22Rv1 (cell line): ENCODE results near the gene SMIM15.

ENCODE experiments used
- H3K27ac ChIP-seq: fragments of 450-650 bp; 2 replicates; pipeline ENCODE4 v1.5.1; 2017
- ZFX ChIP-seq: fragments of 450-650 bp; IDR thresholded peaks from 2 replicates; pipeline ENCODE4 v1.6.1; 2017; ENCODE audit warnings: antibody characterized with exemption, borderline replicate concordance
- TF ChIP-seq, protein P1 (sequence below): fragments of 450-650 bp; IDR thresholded peaks from 2 replicates; pipeline ENCODE4 v1.5.1; 2017; ENCODE audit warnings: mild to moderate bottlenecking

SMIM15 gene

DNA sequence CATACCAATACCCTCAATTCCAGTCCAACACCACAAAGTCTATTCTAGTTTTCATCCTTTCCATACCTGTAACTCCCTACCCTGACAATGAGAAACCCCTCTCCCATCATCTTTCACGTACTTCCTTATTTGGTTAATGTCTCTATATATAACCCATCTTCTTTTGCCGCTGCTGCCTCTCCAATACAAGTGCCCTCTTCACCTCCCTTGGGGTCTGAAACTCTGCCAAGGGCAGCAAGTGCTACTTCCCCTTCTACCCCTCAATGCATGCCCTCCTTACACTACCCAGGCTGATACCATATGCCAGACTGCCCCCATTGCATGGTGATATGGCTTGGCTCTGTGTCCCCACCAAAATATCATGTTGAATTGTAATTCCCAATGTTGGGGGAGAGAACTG lies 24.4 kb upstream of the SMIM15 start:
- TF ChIP-seq ZFX = no peak
- TF ChIP-seq, protein P1, sequence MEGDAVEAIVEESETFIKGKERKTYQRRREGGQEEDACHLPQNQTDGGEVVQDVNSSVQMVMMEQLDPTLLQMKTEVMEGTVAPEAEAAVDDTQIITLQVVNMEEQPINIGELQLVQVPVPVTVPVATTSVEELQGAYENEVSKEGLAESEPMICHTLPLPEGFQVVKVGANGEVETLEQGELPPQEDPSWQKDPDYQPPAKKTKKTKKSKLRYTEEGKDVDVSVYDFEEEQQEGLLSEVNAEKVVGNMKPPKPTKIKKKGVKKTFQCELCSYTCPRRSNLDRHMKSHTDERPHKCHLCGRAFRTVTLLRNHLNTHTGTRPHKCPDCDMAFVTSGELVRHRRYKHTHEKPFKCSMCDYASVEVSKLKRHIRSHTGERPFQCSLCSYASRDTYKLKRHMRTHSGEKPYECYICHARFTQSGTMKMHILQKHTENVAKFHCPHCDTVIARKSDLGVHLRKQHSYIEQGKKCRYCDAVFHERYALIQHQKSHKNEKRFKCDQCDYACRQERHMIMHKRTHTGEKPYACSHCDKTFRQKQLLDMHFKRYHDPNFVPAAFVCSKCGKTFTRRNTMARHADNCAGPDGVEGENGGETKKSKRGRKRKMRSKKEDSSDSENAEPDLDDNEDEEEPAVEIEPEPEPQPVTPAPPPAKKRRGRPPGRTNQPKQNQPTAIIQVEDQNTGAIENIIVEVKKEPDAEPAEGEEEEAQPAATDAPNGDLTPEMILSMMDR = no peak
- no peak overlapping the region for H3K27ac ChIP-seq

DNA sequence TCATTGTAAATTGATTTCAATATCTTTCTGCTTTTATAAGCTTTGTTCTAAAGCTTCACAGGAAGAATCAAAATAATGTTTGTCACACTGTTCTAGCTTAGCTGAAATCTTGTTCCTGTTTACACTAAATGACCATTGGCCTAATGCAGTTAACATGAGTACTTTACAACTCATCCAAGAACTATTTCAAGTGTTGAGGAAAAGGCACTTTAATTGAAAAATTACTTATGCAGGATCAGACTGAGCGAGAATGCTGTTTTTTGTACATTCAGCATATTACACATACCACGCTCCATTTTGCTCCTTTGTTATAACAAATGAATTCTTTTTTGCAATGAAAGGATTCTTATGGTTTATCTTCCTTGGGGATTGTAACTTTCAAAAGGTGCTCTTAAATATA lies 22.4 kb upstream of the SMIM15 start:
- no peak overlapping the region for H3K27ac ChIP-seq
- TF ChIP-seq ZFX = no peak
- TF ChIP-seq, protein P1 = no peak

DNA sequence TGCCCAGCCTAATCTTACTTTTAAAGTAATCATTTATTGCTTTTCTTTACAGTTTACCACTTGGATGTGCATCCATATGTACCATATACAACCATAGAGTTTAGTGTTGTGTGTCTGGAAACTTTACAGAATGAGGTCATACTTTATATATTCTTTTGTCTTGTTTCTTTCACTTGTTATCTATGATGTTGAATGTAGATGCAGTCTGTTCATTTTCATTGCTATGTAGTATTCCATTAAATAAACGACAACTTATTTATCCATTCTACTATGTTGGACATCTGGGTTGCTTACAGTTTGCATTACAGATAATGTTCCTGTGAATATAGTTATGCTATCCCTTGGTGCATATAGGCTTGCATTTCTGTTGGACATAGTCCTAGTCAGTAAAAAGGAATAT lies 21.3 kb upstream of the SMIM15 start:
- no peak for TF ChIP-seq ZFX
- TF ChIP-seq, protein P1 = no peak
- no peak overlapping the region for H3K27ac ChIP-seq

DNA sequence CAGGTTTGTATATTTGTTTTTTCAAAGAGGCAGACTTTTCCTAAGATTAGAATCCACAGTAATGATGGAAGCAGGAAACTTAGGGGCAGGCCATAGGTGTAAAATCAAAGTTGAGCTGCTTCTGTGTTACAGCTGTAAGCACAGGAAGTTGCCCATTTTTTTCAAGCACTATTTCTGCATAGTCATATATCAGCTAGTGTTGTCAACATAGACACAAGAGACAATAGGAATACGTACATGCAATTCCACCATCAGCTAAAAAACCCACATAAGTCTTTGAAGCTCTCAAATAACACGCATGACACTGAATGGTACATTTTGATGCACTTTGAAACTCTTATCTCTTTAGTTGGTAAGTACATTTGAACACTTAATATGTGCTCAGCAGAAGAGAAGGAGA lies 20.2 kb upstream of the SMIM15 start:
- no peak overlapping the region for H3K27ac ChIP-seq
- TF ChIP-seq ZFX = no peak
- TF ChIP-seq, protein P1 = no peak

DNA sequence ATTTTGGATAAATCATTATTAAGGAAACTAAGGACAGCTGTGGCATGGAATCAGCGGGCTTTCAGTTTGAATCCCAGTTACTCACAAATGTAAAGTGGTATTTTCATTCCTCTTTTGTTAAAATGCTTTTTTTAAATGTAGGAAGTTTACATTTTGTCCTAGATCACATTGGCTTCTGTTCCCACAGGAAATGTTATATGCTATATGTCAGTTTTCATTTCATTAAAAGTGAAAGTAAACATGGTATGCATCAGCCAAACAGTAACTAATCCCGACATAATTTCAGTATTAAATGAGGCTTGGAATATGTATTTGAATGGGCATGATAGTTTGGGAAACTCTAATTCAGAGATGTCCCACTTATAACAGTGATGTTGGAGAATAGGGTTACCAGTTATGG lies 18.6 kb upstream of the SMIM15 start:
- H3K27ac ChIP-seq = no peak overlapping the region
- no peak for TF ChIP-seq ZFX
- TF ChIP-seq, protein P1 = no peak

DNA sequence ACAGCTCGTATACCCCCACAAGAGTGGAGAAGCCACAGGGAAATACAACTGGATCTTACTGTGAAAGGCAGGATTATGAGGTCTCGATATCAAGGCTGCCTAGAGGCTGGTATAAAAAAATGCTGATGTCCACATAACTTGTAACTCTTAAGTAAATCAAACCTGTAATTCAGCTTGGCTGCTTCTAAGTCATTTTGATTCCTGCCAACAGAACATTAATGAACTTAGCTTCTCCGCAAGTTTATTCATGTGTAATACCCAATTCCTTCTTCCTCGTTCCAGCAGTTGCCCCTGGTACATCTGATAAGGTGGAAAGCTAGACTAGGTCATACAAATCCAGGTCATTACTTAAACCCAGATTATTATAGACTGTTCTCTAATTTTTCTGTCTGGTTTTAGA lies 16.4 kb upstream of the SMIM15 start:
- TF ChIP-seq ZFX = no peak
- no peak overlapping the region for H3K27ac ChIP-seq

DNA sequence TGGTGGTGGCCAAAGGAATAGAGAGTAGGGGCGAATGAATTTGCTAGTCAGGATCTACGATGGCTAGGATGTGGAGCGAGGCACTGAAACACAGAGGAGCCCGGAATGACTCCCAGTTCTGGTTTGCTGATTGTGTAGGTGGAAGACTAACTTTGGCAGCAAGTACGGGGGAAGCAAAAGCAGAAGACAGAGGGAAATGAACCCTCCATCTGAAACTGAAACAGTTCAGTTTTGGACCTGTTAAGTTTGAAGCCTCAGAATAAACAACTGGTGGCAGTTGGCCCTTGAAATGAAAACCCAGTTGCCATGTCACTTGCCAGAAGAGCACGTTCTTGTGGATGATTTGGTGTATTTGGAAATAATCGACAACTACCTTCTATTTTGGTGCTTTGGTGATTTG lies 15.4 kb upstream of the SMIM15 start:
- no peak for TF ChIP-seq ZFX
- TF ChIP-seq, protein P1 = no peak
- no peak overlapping the region for H3K27ac ChIP-seq

DNA sequence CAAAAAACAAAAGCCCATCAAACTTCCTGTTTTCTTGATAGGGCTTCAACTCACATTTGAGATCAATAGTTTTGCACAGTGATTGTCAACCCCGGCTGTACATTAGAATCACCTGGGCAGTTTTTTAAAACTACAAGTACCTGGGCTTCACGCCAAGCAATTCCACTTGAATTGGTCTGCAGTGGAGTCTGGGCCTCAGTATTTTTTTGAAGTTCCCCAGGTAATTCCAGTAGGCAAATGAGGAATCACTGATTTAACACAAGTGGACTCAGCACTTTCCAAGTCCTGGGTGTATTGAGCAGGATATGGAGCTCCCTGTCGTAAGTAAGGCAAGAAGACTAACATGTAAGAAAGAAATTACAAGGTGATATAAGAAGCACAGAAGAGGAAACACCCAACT lies 14.8 kb upstream of the SMIM15 start:
- no peak overlapping the region for H3K27ac ChIP-seq
- TF ChIP-seq ZFX = no peak
- TF ChIP-seq, protein P1 = no peak
